GM12878 (cell line): ENCODE results near the gene SHC4. TPM values are rescaled to one million over a fixed set of nuclear protein-coding genes. Genes with fewer than 3 reads are reported as not detected.

Experiments used
- ATAC-seq: fragments of 200-7000 bp; cut with Tn5 transposase; 3 replicates; pipeline ENCODE4 v1.9.1; 2020; ENCODE audit warnings: mild to moderate bottlenecking, moderate library complexity
- BruUV-seq: library from RNA; stranded (reverse); fragments of 400-500 nt; replicated peaks from 2 replicates; lab custom pipeline; 2021; lab: Mats Ljungman, UMichigan
- CTCF ChIA-PET: fragments of 300-600 bp; sonication (Branson Sonifier 250); formaldehyde crosslinking; extraction: SDS; loops from one replicate; lab custom pipeline; 2021; ENCODE audit warnings: inconsistent platforms; lab: Yijun Ruan, JAX
- POLR2A ChIA-PET: fragments of 350-600 bp; formaldehyde crosslinking; extraction: SDS; loops from one replicate; lab custom pipeline; 2021; ENCODE audit warnings: inconsistent platforms; lab: Charles Lee
- RAD21 ChIA-PET: fragments of 300-600 bp; sonication (Branson Sonifier 250); formaldehyde crosslinking; loops from one replicate; lab custom pipeline; 2023; ENCODE audit warnings: antibody characterized with exemption; ENCODE audit not compliant: unreplicated experiment; lab: Charles Lee
- SMC1A ChIA-PET: fragments of 300-600 bp; sonication (Branson Sonifier 250); formaldehyde crosslinking; loops from one replicate; lab custom pipeline; 2023; ENCODE audit not compliant: unreplicated experiment, uncharacterized antibody; lab: Charles Lee
- DNase-seq: peaks from one replicate; pipeline ENCODE4 v3.0.0-alpha.2; 2011; ENCODE audit warnings: low read depth, low spot score
- FAIRE-seq: peaks from 3 replicates; lab custom pipeline; 2011; peaks lifted over from hg19 to GRCh38; lab: Jason Lieb, UNC
- H2AFZ ChIP-seq: 2 replicates; pipeline ENCODE4 v1.6.0; 2011; ENCODE audit warnings: low read depth, low read length, control low read depth; ENCODE audit not compliant: control insufficient read depth
- H3K27ac ChIP-seq: 2 replicates; pipeline ENCODE4 v1.5.1; 2011; ENCODE audit warnings: control low read depth; ENCODE audit not compliant: control insufficient read depth, insufficient read depth
- H3K27me3 ChIP-seq, 2 experiments: replicated peaks in 1 of 2; 2 replicates each; pipeline versions ENCODE4 v1.6.0 to v1.6.1; 2011; ENCODE audit warnings: low read length in 1 of 2; ENCODE audit not compliant: control insufficient read depth in 2 of 2, insufficient read depth in 2 of 2
- H3K36me3 ChIP-seq, 2 experiments: 2 replicates each; pipeline ENCODE4 v1.5.1; 2011; ENCODE audit warnings: low read length in 1 of 2; ENCODE audit not compliant: control insufficient read depth in 2 of 2, insufficient read depth in 2 of 2
- H3K4me1 ChIP-seq: 2 replicates; pipeline ENCODE4 v1.6.1; 2011; ENCODE audit warnings: mild to moderate bottlenecking, low read length, moderate library complexity, mixed read lengths; ENCODE audit not compliant: control insufficient read depth, insufficient read depth
- H3K4me2 ChIP-seq: 2 replicates; pipeline ENCODE4 v1.6.0; 2011; ENCODE audit warnings: control low read depth; ENCODE audit not compliant: control insufficient read depth, insufficient read depth
- H3K4me3 ChIP-seq: fragments of 200-600 bp; sonication (generic); 2 replicates; pipeline ENCODE4 v1.5.1; 2016
- H3K79me2 ChIP-seq: 2 replicates; pipeline ENCODE4 v1.6.0; 2011; ENCODE audit warnings: low read length; ENCODE audit not compliant: control insufficient read depth, insufficient read depth
- H3K9ac ChIP-seq: 2 replicates; pipeline ENCODE4 v1.8.0; 2011; ENCODE audit warnings: low read length, control low read depth, mixed read lengths; ENCODE audit not compliant: control insufficient read depth, insufficient read depth
- H3K9me3 ChIP-seq: replicated peaks from 3 replicates; pipeline ENCODE4 v1.5.1; 2011; ENCODE audit warnings: mild to moderate bottlenecking, low read length; ENCODE audit not compliant: control insufficient read depth, insufficient read depth
- H4K20me1 ChIP-seq: 2 replicates; pipeline ENCODE4 v1.6.0; 2011; ENCODE audit not compliant: control insufficient read depth, insufficient read depth
- CHD2 ChIP-seq: IDR thresholded peaks from 2 replicates; pipeline ENCODE4 v1.6.1; 2011; ENCODE audit warnings: low read depth, low read length, improper control_type of control experiment, borderline replicate concordance
- CREB1 ChIP-seq: IDR thresholded peaks from 2 replicates; pipeline ENCODE4 v1.6.1; 2012; ENCODE audit warnings: low read depth, mild to moderate bottlenecking, inconsistent platforms
- CREM ChIP-seq: IDR thresholded peaks from 2 replicates; pipeline ENCODE4 v1.6.1; 2014; ENCODE audit warnings: antibody characterized with exemption, low read depth
- DPF2 ChIP-seq: fragments of 450-650 bp; IDR thresholded peaks from 2 replicates; pipeline ENCODE4 v1.6.1; 2017; ENCODE audit warnings: mild to moderate bottlenecking
- E2F4 ChIP-seq: IDR thresholded peaks from 2 replicates; pipeline ENCODE4 v1.6.1; 2012; ENCODE audit warnings: low read depth, low read length, improper control_type of control experiment
- EED ChIP-seq: sonication (generic); IDR thresholded peaks from 2 replicates; pipeline ENCODE4 v1.6.1; 2016; ENCODE audit warnings: antibody characterized with exemption, low read depth
- RELA ChIP-seq: fragments of 450-650 bp; IDR thresholded peaks from 2 replicates; pipeline ENCODE4 v1.8.0; 2014; ENCODE audit warnings: borderline replicate concordance; ENCODE audit not compliant: partially characterized antibody
- WGBS: methylation state at CpG from one replicate; pipeline ENCODE4 v1.1.6; 2016; ENCODE audit warnings: low lambda C conversion rate; ENCODE audit not compliant: insufficient replicate concordance, insufficient coverage; ENCODE audit errors: missing lambda C conversion rate; 5-methylcytosine and 5-hydroxymethylcytosine counted together
- in situ Hi-C: fragments of 300-500 bp; cut with MboI; formaldehyde crosslinking; loops from 9 replicates; pipeline ENCODE4 v1.14.3; 2018; ENCODE audit warnings: mixed read lengths
- intact Hi-C: fragments of 100-400 bp; cut with micrococcal nuclease; formaldehyde crosslinking; loops from one replicate; pipeline ENCODE4 v1.14.2; 2022; ENCODE audit not compliant: unreplicated experiment
- polyA plus RNA-seq, 11 experiments: library from polyadenylated mRNA; depleted of rRNA in 4 of 11; unstranded in 6 of 11; stranded (reverse) in 5 of 11; fragments of >200 nt; fragmentation: Nextera tagmentation in 4 of 11; fragmentation: Illumina TruSeq in 1 of 11; extraction: Ambion mirVana in 4 of 11; extraction: Trizol in 1 of 11; gene quantifications; 1 replicate in 1 of 11; 2 replicates in 10 of 11; pipeline versions ENCODE4 v1.2.1 to v1.2.3, GENCODE V29; 2011 to 2016; ENCODE audit warnings: inconsistent platforms in 2 of 11, missing spikeins in 2 of 11, low read depth in 1 of 11
- total RNA-seq, 4 experiments: library from RNA; depleted of rRNA in 3 of 4; stranded (reverse); fragments of >200 nt in 3 of 4; fragmentation: Illumina TruSeq in 1 of 4; extraction: Trizol in 1 of 4; gene quantifications; 2 replicates each; pipeline versions ENCODE4 v1.2.1 to v1.2.3, GENCODE V29; 2013 to 2021
- TF ChIP-seq, protein P1 (sequence below): IDR thresholded peaks from 2 replicates; pipeline ENCODE4 v1.6.1; 2011; ENCODE audit warnings: low read depth, mild to moderate bottlenecking, low read length, moderate library complexity, borderline replicate concordance; ENCODE audit errors: extremely low read depth
- TF ChIP-seq, protein P2 (sequence below): fragments of 450-650 bp; formaldehyde crosslinking; IDR thresholded peaks from 2 replicates; pipeline ENCODE4 v1.5.0; 2022; ENCODE audit warnings: mild to moderate bottlenecking, missing genetic modification characterization

The SHC4 gene
- total and polyA plus RNA-seq, 10 of the 15 experiments (the other 5 are each of a cell fraction or from before 2014, with no cell fraction given) = 0.04 to 0.87 (median 0.14) TPM

DNA sequence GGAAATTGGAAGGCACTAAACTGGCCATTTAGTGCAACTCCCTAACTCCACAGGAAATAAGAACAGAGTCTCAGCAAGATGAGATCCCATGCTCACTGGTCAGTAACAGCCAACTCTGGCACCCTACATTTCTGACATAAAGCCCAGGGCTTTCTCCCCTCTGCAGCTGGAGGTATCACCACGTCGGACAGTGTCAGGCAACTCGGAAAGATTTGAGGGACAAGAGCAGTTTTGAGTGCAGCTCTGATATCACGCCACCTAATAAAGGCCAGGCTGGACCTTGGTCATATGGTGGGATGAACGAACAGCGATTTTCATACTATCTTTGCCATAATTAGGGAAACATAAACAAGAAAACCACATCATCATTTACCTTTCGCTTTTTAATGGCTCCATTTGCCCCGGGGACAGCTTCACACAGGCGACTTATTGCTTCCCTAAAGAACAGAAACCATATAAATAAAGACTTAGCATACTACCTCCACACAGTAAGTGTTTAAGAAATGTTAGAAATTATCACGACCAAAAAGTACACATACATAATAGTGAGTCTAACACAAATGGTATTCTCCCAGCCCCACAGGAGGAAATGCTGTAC lies 73.2 kb downstream of the SHC4 start:
- Histone ChIP-seq H2AFZ (no peak overlapping the region), H3K36me3 (no peaks in the 10 kb centered on the region), H3K27me3 (no peaks in the 10 kb centered on the region), H3K79me2 (no peaks in the 10 kb centered on the region), H3K9me3 (no peaks in the 10 kb centered on the region), H4K20me1 (no peaks in the 10 kb centered on the region), H3K4me1 (no peaks in the 10 kb centered on the region), H3K9ac (no peak overlapping the region), H3K4me2 (no peak overlapping the region), H3K27ac (no peak overlapping the region), H3K4me3 (no peak overlapping the region)
- no TSS peak for BruUV-seq
- FAIRE-seq (no peak), ATAC-seq (no peak), DNase-seq (no peak)
- POLR2A ChIA-PET = no interaction called here
- SMC1A ChIA-PET = interaction anchor here (0.9 to 3.3 kb wide), 6 partner anchors 10 to 255 kb away, joined by 3 to 12 read pairs (median 6); partner anchors contain the start of gene SHC4
- intact Hi-C loops = no loop called here
- WGBS = 72% methylated on average over 10 of the region's 10 CpGs
- in situ Hi-C loops = no loop called here
- RAD21 ChIA-PET = interaction anchor here (1.2 to 3.9 kb wide), 3 partner anchors 12 to 85 kb away, joined by 3 to 16 read pairs (median 5); partner anchors contain the start of gene EID1
- CTCF ChIA-PET = interaction anchor here (0.7 to 4.5 kb wide), 7 partner anchors 10 to 255 kb away, joined by 3 to 21 read pairs (median 4); partner anchors contain the start of genes EID1 and SHC4
- TF ChIP-seq DPF2 = no peak
- TF ChIP-seq E2F4 = no peak

DNA sequence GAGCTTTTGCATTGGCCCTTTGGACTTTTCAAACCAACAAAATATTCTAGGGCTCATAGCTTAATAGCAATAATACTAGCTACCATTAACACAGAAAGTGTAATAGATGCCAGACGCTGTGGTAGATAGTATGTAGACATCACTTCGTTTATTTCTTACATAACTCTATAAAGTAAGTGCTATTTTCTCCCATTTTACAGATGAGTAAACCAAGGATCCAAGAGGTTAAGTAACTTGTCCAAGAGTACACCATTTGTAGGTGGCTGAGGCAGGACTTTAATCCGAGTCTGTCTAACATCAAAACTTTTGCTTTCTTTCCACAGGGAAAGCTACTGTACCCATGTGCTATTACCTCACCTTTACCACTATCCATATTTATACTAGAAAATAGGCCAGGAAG lies 73.8 kb downstream of the SHC4 start:
- no TSS peak for BruUV-seq
- Histone ChIP-seq H3K79me2 (no peaks in the 10 kb centered on the region), H3K9me3 (no peaks in the 10 kb centered on the region), H4K20me1 (no peaks in the 10 kb centered on the region), H3K4me3 (no peak overlapping the region), H3K9ac (no peak overlapping the region), H3K4me2 (no peak overlapping the region), H3K27me3 (no peaks in the 10 kb centered on the region), H3K27ac (no peak overlapping the region), H2AFZ (no peak overlapping the region), H3K4me1 (no peaks in the 10 kb centered on the region), H3K36me3 (no peaks in the 10 kb centered on the region)
- RAD21 ChIA-PET = interaction anchor here (1.1 to 3.9 kb wide), 4 partner anchors 12 to 86 kb away, joined by 3 to 16 read pairs (median 4); partner anchors contain the start of gene EID1
- no peak for ATAC-seq
- POLR2A ChIA-PET = no interaction called here
- intact Hi-C loops (no loop called here), in situ Hi-C loops (no loop called here)
- CTCF ChIA-PET = interaction anchor here (0.7 to 4.5 kb wide), 7 partner anchors 9 to 256 kb away, joined by 3 to 21 read pairs (median 4); partner anchors contain the start of genes EID1 and SHC4
- SMC1A ChIA-PET = interaction anchor here (1.0 to 3.3 kb wide), 8 partner anchors 9 to 257 kb away, joined by 3 to 12 read pairs (median 4); partner anchors contain the start of genes EID1 and SHC4
- WGBS = 60% methylated on average over 3 of the region's 3 CpGs
- DNase-seq = no peak
- FAIRE-seq = no peak
- TF ChIP-seq, protein P1, sequence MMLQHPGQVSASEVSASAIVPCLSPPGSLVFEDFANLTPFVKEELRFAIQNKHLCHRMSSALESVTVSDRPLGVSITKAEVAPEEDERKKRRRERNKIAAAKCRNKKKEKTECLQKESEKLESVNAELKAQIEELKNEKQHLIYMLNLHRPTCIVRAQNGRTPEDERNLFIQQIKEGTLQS = no peak
- TF ChIP-seq E2F4 = no peak
- TF ChIP-seq RELA = no peak
- TF ChIP-seq, protein P2, sequence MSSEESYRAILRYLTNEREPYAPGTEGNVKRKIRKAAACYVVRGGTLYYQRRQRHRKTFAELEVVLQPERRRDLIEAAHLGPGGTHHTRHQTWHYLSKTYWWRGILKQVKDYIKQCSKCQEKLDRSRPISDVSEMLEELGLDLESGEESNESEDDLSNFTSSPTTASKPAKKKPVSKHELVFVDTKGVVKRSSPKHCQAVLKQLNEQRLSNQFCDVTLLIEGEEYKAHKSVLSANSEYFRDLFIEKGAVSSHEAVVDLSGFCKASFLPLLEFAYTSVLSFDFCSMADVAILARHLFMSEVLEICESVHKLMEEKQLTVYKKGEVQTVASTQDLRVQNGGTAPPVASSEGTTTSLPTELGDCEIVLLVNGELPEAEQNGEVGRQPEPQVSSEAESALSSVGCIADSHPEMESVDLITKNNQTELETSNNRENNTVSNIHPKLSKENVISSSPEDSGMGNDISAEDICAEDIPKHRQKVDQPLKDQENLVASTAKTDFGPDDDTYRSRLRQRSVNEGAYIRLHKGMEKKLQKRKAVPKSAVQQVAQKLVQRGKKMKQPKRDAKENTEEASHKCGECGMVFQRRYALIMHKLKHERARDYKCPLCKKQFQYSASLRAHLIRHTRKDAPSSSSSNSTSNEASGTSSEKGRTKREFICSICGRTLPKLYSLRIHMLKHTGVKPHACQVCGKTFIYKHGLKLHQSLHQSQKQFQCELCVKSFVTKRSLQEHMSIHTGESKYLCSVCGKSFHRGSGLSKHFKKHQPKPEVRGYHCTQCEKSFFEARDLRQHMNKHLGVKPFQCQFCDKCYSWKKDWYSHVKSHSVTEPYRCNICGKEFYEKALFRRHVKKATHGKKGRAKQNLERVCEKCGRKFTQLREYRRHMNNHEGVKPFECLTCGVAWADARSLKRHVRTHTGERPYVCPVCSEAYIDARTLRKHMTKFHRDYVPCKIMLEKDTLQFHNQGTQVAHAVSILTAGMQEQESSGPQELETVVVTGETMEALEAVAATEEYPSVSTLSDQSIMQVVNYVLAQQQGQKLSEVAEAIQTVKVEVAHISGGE (CRISPR knock-in tag) = no peak
- TF ChIP-seq EED = no peak
- no peak for TF ChIP-seq CREB1
- no peak for TF ChIP-seq CREM
- TF ChIP-seq CHD2 = no peak
